Vagina (tissue), 2 donors: Measurements from ENCODE around the gene ABL1.

Source experiments
- POLR2A ChIP-seq, 2 donors: fragments of 450-650 bp; IDR thresholded peaks; one replicate each; pipeline ENCODE4 v1.6.1; 2017; ENCODE audit warnings: antibody characterized with exemption in 2 of 2, mild to moderate bottlenecking in 2 of 2, moderate library complexity in 2 of 2
- TF ChIP-seq, protein P1 (sequence below), 3 experiments: fragments of 450-650 bp in 2 of 3; fragments of 200-600 bp in 1 of 3; sonication (generic) in 1 of 3; IDR thresholded peaks; one replicate each; pipeline ENCODE4 v1.5.1; 2017 to 2019; ENCODE audit warnings: antibody characterized with exemption in 3 of 3, mild to moderate bottlenecking in 2 of 3, moderate library complexity in 2 of 3

DNA sequence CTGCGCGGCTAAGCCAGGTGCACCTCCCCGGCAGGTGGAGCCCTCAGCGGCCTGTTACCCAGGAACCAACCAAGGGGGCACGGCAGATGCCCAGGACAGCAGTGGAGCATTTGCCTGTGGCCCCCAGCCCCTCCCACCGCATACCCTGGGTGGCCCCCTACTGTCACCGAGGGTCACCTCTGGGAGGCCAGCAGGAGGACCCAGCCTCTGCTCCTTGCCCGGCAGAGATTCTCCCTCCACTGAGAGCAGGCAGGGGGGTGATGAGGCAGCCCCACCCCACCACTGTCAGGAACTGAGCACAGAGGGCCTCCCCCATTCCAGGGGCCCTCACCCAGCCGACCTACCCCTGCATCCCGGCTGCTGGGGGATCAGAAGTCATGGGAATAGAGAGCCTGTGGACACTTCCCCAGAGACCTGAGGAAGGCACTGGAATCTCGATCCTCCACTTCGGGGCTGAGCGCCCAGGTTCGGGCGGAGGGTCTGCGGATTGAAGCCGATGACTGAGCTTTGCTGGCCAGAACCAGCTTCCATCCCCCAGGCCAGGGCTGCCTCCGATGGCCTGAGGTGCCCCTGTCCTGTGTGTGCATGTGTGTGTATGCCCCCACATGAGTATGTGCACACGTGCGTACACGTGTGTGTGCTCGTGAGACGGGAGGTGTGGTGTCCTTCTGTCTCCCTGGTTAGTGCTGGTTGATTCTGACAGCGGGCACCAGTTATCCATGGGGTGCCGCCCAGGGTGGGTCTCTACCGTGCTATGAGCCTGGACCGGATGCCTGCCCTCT lies 61.4 kb downstream of the ABL1 start, which contains the start of gene QRFP:
- TF ChIP-seq, protein P1, sequence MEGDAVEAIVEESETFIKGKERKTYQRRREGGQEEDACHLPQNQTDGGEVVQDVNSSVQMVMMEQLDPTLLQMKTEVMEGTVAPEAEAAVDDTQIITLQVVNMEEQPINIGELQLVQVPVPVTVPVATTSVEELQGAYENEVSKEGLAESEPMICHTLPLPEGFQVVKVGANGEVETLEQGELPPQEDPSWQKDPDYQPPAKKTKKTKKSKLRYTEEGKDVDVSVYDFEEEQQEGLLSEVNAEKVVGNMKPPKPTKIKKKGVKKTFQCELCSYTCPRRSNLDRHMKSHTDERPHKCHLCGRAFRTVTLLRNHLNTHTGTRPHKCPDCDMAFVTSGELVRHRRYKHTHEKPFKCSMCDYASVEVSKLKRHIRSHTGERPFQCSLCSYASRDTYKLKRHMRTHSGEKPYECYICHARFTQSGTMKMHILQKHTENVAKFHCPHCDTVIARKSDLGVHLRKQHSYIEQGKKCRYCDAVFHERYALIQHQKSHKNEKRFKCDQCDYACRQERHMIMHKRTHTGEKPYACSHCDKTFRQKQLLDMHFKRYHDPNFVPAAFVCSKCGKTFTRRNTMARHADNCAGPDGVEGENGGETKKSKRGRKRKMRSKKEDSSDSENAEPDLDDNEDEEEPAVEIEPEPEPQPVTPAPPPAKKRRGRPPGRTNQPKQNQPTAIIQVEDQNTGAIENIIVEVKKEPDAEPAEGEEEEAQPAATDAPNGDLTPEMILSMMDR (IDR thresholded peaks at IDR 0.05) = no peak
- TF ChIP-seq POLR2A (IDR thresholded peaks at IDR 0.05) = no peak
